ENCODE measurements around the gene EPB41L4A.

GRCh38 chr5:112308608-112309007 is 110.5 kb downstream of the EPB41L4A start:
- TF ChIP-seq POLR2AphosphoS5 (IDR thresholded peaks at IDR 0.05; ENCODE audit: insufficient read depth in 1 of 2, low read depth in 1 of 2) (no peak), CTCF (IDR thresholded peaks at IDR 0.05) (no peak), POLR2A (IDR thresholded peaks at IDR 0.05) (no peak)
